HCT116 (cell line): ENCODE results near the gene PLD3.

ENCODE experiments used
- EZH2 ChIP-seq: fragments of 200-600 bp; sonication (generic); IDR thresholded peaks from 2 replicates; pipeline ENCODE4 v1.6.1; 2017; ENCODE audit warnings: antibody characterized with exemption, mixed run types
- EZH2phosphoT487 ChIP-seq: fragments of 200-600 bp; IDR thresholded peaks from 2 replicates; pipeline ENCODE4 v1.6.1; 2018; ENCODE audit warnings: antibody characterized with exemption, borderline replicate concordance
- TF ChIP-seq, protein P1 (sequence below): IDR thresholded peaks from 2 replicates; pipeline ENCODE4 v1.6.1; 2012; ENCODE audit warnings: low read depth

GRCh38 chr19:40317338-40317737 lies 31.2 kb upstream of the PLD3 start:
- TF ChIP-seq, protein P1, sequence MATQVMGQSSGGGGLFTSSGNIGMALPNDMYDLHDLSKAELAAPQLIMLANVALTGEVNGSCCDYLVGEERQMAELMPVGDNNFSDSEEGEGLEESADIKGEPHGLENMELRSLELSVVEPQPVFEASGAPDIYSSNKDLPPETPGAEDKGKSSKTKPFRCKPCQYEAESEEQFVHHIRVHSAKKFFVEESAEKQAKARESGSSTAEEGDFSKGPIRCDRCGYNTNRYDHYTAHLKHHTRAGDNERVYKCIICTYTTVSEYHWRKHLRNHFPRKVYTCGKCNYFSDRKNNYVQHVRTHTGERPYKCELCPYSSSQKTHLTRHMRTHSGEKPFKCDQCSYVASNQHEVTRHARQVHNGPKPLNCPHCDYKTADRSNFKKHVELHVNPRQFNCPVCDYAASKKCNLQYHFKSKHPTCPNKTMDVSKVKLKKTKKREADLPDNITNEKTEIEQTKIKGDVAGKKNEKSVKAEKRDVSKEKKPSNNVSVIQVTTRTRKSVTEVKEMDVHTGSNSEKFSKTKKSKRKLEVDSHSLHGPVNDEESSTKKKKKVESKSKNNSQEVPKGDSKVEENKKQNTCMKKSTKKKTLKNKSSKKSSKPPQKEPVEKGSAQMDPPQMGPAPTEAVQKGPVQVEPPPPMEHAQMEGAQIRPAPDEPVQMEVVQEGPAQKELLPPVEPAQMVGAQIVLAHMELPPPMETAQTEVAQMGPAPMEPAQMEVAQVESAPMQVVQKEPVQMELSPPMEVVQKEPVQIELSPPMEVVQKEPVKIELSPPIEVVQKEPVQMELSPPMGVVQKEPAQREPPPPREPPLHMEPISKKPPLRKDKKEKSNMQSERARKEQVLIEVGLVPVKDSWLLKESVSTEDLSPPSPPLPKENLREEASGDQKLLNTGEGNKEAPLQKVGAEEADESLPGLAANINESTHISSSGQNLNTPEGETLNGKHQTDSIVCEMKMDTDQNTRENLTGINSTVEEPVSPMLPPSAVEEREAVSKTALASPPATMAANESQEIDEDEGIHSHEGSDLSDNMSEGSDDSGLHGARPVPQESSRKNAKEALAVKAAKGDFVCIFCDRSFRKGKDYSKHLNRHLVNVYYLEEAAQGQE, result no peak
- TF ChIP-seq EZH2, result no peak
- TF ChIP-seq EZH2phosphoT487, result no peak
